Thyroid gland (tissue), 4 donors: Measurements from ENCODE around the gene RAPGEF4. TPM values are rescaled to one million over a fixed set of nuclear protein-coding genes. Genes with fewer than 3 reads are reported as not detected.

Source experiments
- DNase-seq, 2 donors: peaks; one replicate each; pipeline ENCODE4 v3.0.0-alpha.2; 2019
- H3K27ac ChIP-seq, 3 donors: fragments of 200-600 bp; sonication (generic); 1 replicate in 2 of 3; 2 replicates in 1 of 3; pipeline ENCODE4 v1.5.1; 2016 to 2019; ENCODE audit warnings: mild to moderate bottlenecking in 1 of 3, moderate library complexity in 1 of 3
- H3K27me3 ChIP-seq: fragments of 200-600 bp; sonication (generic); one replicate; pipeline ENCODE4 v1.5.1; 2019
- H3K36me3 ChIP-seq, 2 donors: fragments of 200-600 bp; sonication (generic); one replicate each; pipeline ENCODE4 v1.5.1; 2016 to 2019
- H3K4me1 ChIP-seq, 2 donors: fragments of 200-600 bp; sonication (generic); one replicate each; pipeline ENCODE4 v1.5.1; 2017 to 2019
- H3K4me3 ChIP-seq, 3 donors: fragments of 200-600 bp; sonication (generic); replicated peaks in 1 of 3; 1 replicate in 2 of 3; 2 replicates in 1 of 3; pipeline ENCODE4 v1.5.1; 2016; ENCODE audit warnings: mild to moderate bottlenecking in 1 of 3
- H3K9me3 ChIP-seq: fragments of 200-600 bp; sonication (generic); one replicate; pipeline ENCODE4 v1.5.1; 2017
- CTCF ChIP-seq, 6 experiments: fragments of 200-600 bp in 3 of 6; fragments of 450-650 bp in 3 of 6; sonication (generic) in 3 of 6; IDR thresholded peaks; one replicate each; pipeline ENCODE4 v1.5.1; 2016 to 2019; ENCODE audit warnings: antibody characterized with exemption in 6 of 6, mild to moderate bottlenecking in 2 of 6, inconsistent platforms in 1 of 6, moderate library complexity in 1 of 6
- POLR2A ChIP-seq, 2 donors: fragments of 450-650 bp; IDR thresholded peaks; one replicate each; pipeline ENCODE4 v1.6.1; 2017; ENCODE audit warnings: antibody characterized with exemption in 2 of 2, mild to moderate bottlenecking in 2 of 2, moderate library complexity in 1 of 2
- WGBS, 2 donors: methylation state at CpG; one replicate each; pipeline ENCODE4 v1.1.5; 2017; 5-methylcytosine and 5-hydroxymethylcytosine counted together
- intact Hi-C: fragments of 100-400 bp; cut with DNase I; formaldehyde crosslinking; loops from one replicate; pipeline ENCODE4 v1.15.1; 2023
- total RNA-seq, 4 donors: library from RNA; depleted of rRNA; stranded (reverse); fragments of >200 nt; gene quantifications; one replicate each; pipeline ENCODE4 v1.2.3, GENCODE V29; 2016

Gene RAPGEF4
- total RNA-seq, 4 donors from 2014 or later = 7.9 to 19.6 (median 12.1) TPM

GRCh38 chr2:172951554-172951953, 215.9 kb downstream of the RAPGEF4 start:
- H3K4me1 ChIP-seq = peaks cover 0 to 5% of the 10 kb centered on the region in 2 donors
- no peak for DNase-seq
- H3K4me3 ChIP-seq = no peak overlapping the region
- WGBS, 2 donors = 90 to 94% methylated on average over 2 of the region's 2 CpGs
- intact Hi-C loops = no loop called here
- no peak for TF ChIP-seq POLR2A (IDR thresholded peaks at IDR 0.05)
- no peaks in the 10 kb centered on the region for H3K9me3 ChIP-seq
- no peaks in the 10 kb centered on the region for H3K36me3 ChIP-seq
- H3K27ac ChIP-seq = no peak overlapping the region
- no peaks in the 10 kb centered on the region for H3K27me3 ChIP-seq

GRCh38 chr2:172953411-172953810, 217.8 kb downstream of the RAPGEF4 start:
- H3K27ac ChIP-seq = no peak overlapping the region
- no peaks in the 10 kb centered on the region for H3K27me3 ChIP-seq
- intact Hi-C loops = no loop called here
- no peaks in the 10 kb centered on the region for H3K36me3 ChIP-seq
- 71 to 80% methylated on average over 1 of the region's 1 CpG for WGBS, 2 donors
- no peak overlapping the region for H3K4me3 ChIP-seq
- no peak for DNase-seq
- no peak for TF ChIP-seq POLR2A (IDR thresholded peaks at IDR 0.05)
- peaks cover 0 to 5% of the 10 kb centered on the region in 2 donors for H3K4me1 ChIP-seq
- no peaks in the 10 kb centered on the region for H3K9me3 ChIP-seq

GRCh38 chr2:172953970-172954852, 218.6 kb downstream of the RAPGEF4 start:
- WGBS, 2 donors = 54 to 61% methylated on average over 5 of the region's 5 CpGs
- H3K9me3 ChIP-seq = no peaks in the 10 kb centered on the region
- no peak for DNase-seq
- H3K4me1 ChIP-seq = peaks cover 0 to 5% of the 10 kb centered on the region in 2 donors
- no peaks in the 10 kb centered on the region for H3K27me3 ChIP-seq
- H3K36me3 ChIP-seq = no peaks in the 10 kb centered on the region
- H3K4me3 ChIP-seq = no peak overlapping the region
- TF ChIP-seq POLR2A (IDR thresholded peaks at IDR 0.05) = no peak
- TF ChIP-seq CTCF (IDR thresholded peaks at IDR 0.05) = no peak
- no peak overlapping the region for H3K27ac ChIP-seq
- intact Hi-C loops = no loop called here

- TF ChIP-seq POLR2A (IDR thresholded peaks at IDR 0.05) = no peak
- no peak for TF ChIP-seq CTCF (IDR thresholded peaks at IDR 0.05)
- no peak for DNase-seq
- Histone ChIP-seq H3K27ac (no peak overlapping the region), H3K36me3 (no peaks in the 10 kb centered on the region), H3K27me3 (no peaks in the 10 kb centered on the region), H3K9me3 (no peaks in the 10 kb centered on the region), H3K4me1 (peaks cover 0 to 5% of the 10 kb centered on the region in 2 donors), H3K4me3 (no peak overlapping the region)
- intact Hi-C loops = no loop called here
- WGBS, 2 donors = 79 to 81% methylated on average over 11 of the region's 11 CpGs
These were observed 219.9 kb downstream of the RAPGEF4 start for GRCh38 chr2:172955587-172955986.

- peaks cover 0 to 5% of the 10 kb centered on the region in 2 donors for H3K4me1 ChIP-seq
- intact Hi-C loops = no loop called here
- no peak for DNase-seq
- H3K9me3 ChIP-seq = no peaks in the 10 kb centered on the region
- no peaks in the 10 kb centered on the region for H3K36me3 ChIP-seq
- H3K27ac ChIP-seq = no peak overlapping the region
- H3K27me3 ChIP-seq = no peaks in the 10 kb centered on the region
- H3K4me3 ChIP-seq = no peak overlapping the region
- TF ChIP-seq POLR2A (IDR thresholded peaks at IDR 0.05) (no peak), CTCF (IDR thresholded peaks at IDR 0.05) (no peak)
These were observed 222.1 kb downstream of the RAPGEF4 start for GRCh38 chr2:172957734-172958133.

- intact Hi-C loops = no loop called here
- Histone ChIP-seq H3K4me1 (peaks cover 6 to 14% of the 10 kb centered on the region in 2 donors), H3K27me3 (no peaks in the 10 kb centered on the region), H3K4me3 (no peak overlapping the region), H3K9me3 (no peaks in the 10 kb centered on the region), H3K27ac (no peak overlapping the region), H3K36me3 (no peaks in the 10 kb centered on the region)
- TF ChIP-seq POLR2A (IDR thresholded peaks at IDR 0.05) = no peak
- no peak for TF ChIP-seq CTCF (IDR thresholded peaks at IDR 0.05)
- 91 to 94% methylated on average over 1 of the region's 1 CpG for WGBS, 2 donors
- DNase-seq = no peak
These were observed 226.4 kb downstream of the RAPGEF4 start for GRCh38 chr2:172962082-172962481.
